Smooth muscle cell (in vitro differentiated cells): Measurements from ENCODE around the gene QRICH1. TPM values are rescaled to one million over a fixed set of nuclear protein-coding genes. Genes with fewer than 3 reads are reported as not detected.

ENCODE experiments used
- DNase-seq: peaks from one replicate; lab custom pipeline; 2025; ENCODE audit not compliant: unreplicated experiment; lab: John Stamatoyannopoulos, UW
- H2AFZ ChIP-seq: fragments of 200-600 bp; sonication (generic); 2 replicates; pipeline ENCODE4 v1.6.0; 2016; ENCODE audit warnings: antibody characterized with exemption, low read depth, mild to moderate bottlenecking
- H3F3A ChIP-seq: fragments of 200-600 bp; sonication (generic); 2 replicates; pipeline ENCODE4 v1.6.0; 2017; ENCODE audit warnings: antibody characterized with exemption, low read depth
- H3K27ac ChIP-seq: fragments of 200-600 bp; sonication (generic); 2 replicates; pipeline ENCODE4 v1.5.1; 2016; ENCODE audit warnings: low read depth, mild to moderate bottlenecking
- H3K27me3 ChIP-seq: fragments of 200-600 bp; sonication (generic); 2 replicates; pipeline ENCODE4 v1.6.1; 2016; ENCODE audit warnings: low read depth, mild to moderate bottlenecking
- H3K36me3 ChIP-seq: fragments of 200-600 bp; sonication (generic); 2 replicates; pipeline ENCODE4 v1.5.1; 2016; ENCODE audit warnings: low read depth
- H3K4me1 ChIP-seq: fragments of 200-600 bp; sonication (generic); 2 replicates; pipeline ENCODE4 v1.5.1; 2016; ENCODE audit warnings: low read depth
- H3K4me2 ChIP-seq: fragments of 200-600 bp; sonication (generic); 2 replicates; pipeline ENCODE4 v1.6.0; 2016; ENCODE audit warnings: mild to moderate bottlenecking
- H3K4me3 ChIP-seq: fragments of 200-600 bp; sonication (generic); 2 replicates; pipeline ENCODE4 v1.5.1; 2016; ENCODE audit warnings: mild to moderate bottlenecking
- H3K79me2 ChIP-seq: fragments of 200-600 bp; sonication (generic); 2 replicates; pipeline ENCODE4 v1.6.0; 2016; ENCODE audit warnings: low read depth, mild to moderate bottlenecking
- H3K9ac ChIP-seq: fragments of 200-600 bp; sonication (generic); 2 replicates; pipeline ENCODE4 v1.6.0; 2016; ENCODE audit warnings: low read depth
- H3K9me3 ChIP-seq: fragments of 200-600 bp; sonication (generic); replicated peaks from 2 replicates; pipeline ENCODE4 v1.5.1; 2016; ENCODE audit warnings: low read depth
- H4K20me1 ChIP-seq: fragments of 200-600 bp; sonication (generic); 2 replicates; pipeline ENCODE4 v1.6.0; 2016; ENCODE audit warnings: low read depth
- WGBS: methylation state at CpG from one replicate; pipeline ENCODE4 v1.1.7; 2016; ENCODE audit warnings: low lambda C conversion rate; 5-methylcytosine and 5-hydroxymethylcytosine counted together
- polyA plus RNA-seq: library from polyadenylated mRNA; unstranded; fragments of >200 nt; fragmentation: Nextera tagmentation; extraction: Ambion mirVana; gene quantifications from 2 replicates; pipeline ENCODE4 v1.2.1, GENCODE V29; 2016
- total RNA-seq: library from RNA; depleted of rRNA; stranded (reverse); fragments of >200 nt; gene quantifications from 2 replicates; pipeline ENCODE4 v1.2.3, GENCODE V29; 2014
- TF ChIP-seq, protein P1 (sequence below): fragments of 200-600 bp; sonication (generic); IDR thresholded peaks from 2 replicates; pipeline ENCODE4 v1.5.1; 2017; ENCODE audit warnings: borderline replicate concordance, mild to moderate bottlenecking, antibody characterized with exemption; ENCODE audit not compliant: insufficient read depth, poor library complexity, severe bottlenecking

QRICH1 gene
- total and polyA plus RNA-seq, 2 experiments from 2014 or later: 38.2 to 62.0 TPM

DNA sequence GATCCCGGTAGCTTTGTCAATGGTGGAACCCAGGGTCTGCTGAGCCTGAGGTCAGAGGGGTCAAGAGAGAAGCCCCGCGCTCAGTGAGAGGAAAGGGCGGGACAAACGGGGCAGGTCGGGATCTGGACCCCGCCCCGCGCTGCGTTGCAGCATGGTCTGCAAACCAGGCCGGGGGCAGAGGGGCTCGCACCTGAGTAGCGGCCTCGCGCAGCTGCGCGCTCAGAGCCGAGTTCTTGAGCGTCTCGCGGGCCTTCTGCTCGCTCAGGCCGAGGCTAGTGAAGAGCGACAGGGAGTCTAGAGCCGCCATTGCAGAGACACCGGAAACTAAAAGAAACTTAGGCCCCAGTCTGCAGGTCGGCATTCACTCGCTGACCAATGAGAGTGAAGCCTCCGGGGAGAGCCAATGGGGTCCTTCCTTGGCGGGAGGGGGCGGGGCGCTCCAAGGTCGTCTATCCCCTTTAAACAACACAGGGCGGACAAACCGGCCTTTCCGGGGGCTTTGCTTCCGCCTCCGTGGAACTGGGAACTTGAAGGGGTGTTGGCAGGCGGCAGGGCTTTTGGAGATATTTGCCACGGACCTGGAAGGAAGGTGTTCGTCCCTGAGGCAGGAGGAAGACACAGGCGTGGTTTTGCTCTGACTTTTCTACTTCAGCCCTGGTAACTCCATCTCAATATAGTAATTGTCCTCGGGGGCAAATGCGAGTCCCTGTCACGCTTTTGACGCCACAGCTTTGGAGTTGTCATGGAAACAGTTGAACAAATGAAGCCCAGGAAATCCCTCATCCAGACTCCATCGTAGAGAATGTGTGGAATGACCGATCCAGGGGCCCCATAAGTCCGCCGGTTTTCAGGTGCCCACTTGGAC is 10.8 kb upstream of the QRICH1 start, which contains the start of gene QARS1:
Gene QARS1, minus strand, starts transcription at position 331 of the 865 bp plus-strand sequence. Its CDS starts 24 bp downstream, at position 307.
- no peaks in the 10 kb centered on the region for H3F3A ChIP-seq
- peak within 1 kb of the TSS; percentile 91 for H2AFZ ChIP-seq
- TF ChIP-seq, protein P1, sequence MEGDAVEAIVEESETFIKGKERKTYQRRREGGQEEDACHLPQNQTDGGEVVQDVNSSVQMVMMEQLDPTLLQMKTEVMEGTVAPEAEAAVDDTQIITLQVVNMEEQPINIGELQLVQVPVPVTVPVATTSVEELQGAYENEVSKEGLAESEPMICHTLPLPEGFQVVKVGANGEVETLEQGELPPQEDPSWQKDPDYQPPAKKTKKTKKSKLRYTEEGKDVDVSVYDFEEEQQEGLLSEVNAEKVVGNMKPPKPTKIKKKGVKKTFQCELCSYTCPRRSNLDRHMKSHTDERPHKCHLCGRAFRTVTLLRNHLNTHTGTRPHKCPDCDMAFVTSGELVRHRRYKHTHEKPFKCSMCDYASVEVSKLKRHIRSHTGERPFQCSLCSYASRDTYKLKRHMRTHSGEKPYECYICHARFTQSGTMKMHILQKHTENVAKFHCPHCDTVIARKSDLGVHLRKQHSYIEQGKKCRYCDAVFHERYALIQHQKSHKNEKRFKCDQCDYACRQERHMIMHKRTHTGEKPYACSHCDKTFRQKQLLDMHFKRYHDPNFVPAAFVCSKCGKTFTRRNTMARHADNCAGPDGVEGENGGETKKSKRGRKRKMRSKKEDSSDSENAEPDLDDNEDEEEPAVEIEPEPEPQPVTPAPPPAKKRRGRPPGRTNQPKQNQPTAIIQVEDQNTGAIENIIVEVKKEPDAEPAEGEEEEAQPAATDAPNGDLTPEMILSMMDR: no peak
- no peaks in the 10 kb centered on the region for H4K20me1 ChIP-seq
- H3K9ac ChIP-seq: peak within 1 kb of the TSS; percentile 88
- H3K9me3 ChIP-seq: no peaks in the 10 kb centered on the region
- H3K79me2 ChIP-seq: peaks cover 18% of the 10 kb centered on the region
- H3K4me1 ChIP-seq: peaks cover 11% of the 10 kb centered on the region
- peak within 1 kb of the TSS; percentile 97 for H3K4me3 ChIP-seq
- peak within 1 kb of the TSS; percentile 96 for H3K27ac ChIP-seq
- H3K36me3 ChIP-seq: peaks cover 5% of the 10 kb centered on the region
- peak within 1 kb of the TSS; percentile 100 for H3K4me2 ChIP-seq
- no peaks in the 10 kb centered on the region for H3K27me3 ChIP-seq
- peak; percentile 76 for DNase-seq
- WGBS: 2% methylated on average over 50 of the region's 50 CpGs

- no peak for DNase-seq
- Histone ChIP-seq H3F3A (no peaks in the 10 kb centered on the region), H3K9me3 (no peaks in the 10 kb centered on the region), H3K79me2 (peaks cover 18% of the 10 kb centered on the region), H3K4me3 (peak overlapping the region; percentile 97), H3K36me3 (peaks cover 5% of the 10 kb centered on the region), H3K27ac (peak overlapping the region; percentile 96), H3K4me1 (peaks cover 11% of the 10 kb centered on the region), H4K20me1 (no peaks in the 10 kb centered on the region), H3K27me3 (no peaks in the 10 kb centered on the region), H2AFZ (peak overlapping the region; percentile 91), H3K4me2 (peak overlapping the region; percentile 100), H3K9ac (peak overlapping the region; percentile 88)
- 14% methylated on average over 8 of the region's 8 CpGs for WGBS
- TF ChIP-seq, protein P1: no peak
These were observed 10.2 kb upstream of the QRICH1 start for GRCh38 chr3:49104052-49104426.

DNA sequence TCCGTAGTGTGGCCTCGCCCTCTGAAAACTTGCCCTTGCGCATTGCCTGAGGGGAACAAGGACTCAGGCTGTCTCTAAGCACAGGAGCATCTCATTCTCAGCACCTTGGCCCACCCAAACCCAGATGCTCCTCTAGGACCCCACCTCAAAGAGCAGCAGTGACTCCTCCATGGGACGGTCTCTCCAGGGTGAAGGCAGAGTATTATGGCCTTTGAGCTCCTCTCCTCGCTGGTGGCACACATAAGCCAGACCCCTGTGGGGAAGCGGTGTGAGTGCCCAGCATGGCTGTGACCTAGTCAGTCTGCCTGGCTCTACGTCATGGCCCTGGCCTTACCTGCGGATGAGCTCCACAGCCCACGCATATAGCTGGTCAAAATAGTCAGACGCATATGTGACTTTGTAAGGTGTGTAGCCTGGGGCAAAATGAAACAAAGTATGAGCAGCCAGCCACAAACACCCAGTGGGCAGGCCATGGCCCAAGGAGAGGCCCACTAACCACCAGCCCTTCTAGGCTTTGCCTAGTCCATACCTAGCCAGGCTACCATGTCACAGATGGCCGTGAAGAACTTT is 6.3 kb upstream of the QRICH1 start:
- H3K27ac ChIP-seq: no peak overlapping the region
- peaks cover 6% of the 10 kb centered on the region for H3K4me1 ChIP-seq
- TF ChIP-seq, protein P1: no peak
- no peaks in the 10 kb centered on the region for H3K27me3 ChIP-seq
- no peaks in the 10 kb centered on the region for H3K9me3 ChIP-seq
- no peak for DNase-seq
- no peak overlapping the region for H3K4me3 ChIP-seq
- H3K4me2 ChIP-seq: no peak overlapping the region
- no peak overlapping the region for H2AFZ ChIP-seq
- no peaks in the 10 kb centered on the region for H4K20me1 ChIP-seq
- peaks cover 14% of the 10 kb centered on the region for H3F3A ChIP-seq
- H3K9ac ChIP-seq: no peak overlapping the region
- WGBS: 98% methylated on average over 11 of the region's 11 CpGs
- H3K36me3 ChIP-seq: peaks cover 5% of the 10 kb centered on the region
- peaks cover 18% of the 10 kb centered on the region for H3K79me2 ChIP-seq
